ENCODE measurements around the gene FES.

GRCh38 chr15:90840157-90840855 lies 44.0 kb upstream of the FES start:
- TF ChIP-seq CTCF (IDR thresholded peaks at IDR 0.05; ENCODE audit: borderline replicate concordance, extremely low read depth, low read length, poor library complexity, severe bottlenecking) = no peak
- no peak for TF ChIP-seq EZH2 (IDR thresholded peaks at IDR 0.05; ENCODE audit: borderline replicate concordance, low read depth, low read length, severe bottlenecking)
